ENCODE data around the gene KCNIP1. TPM values are rescaled to one million over a fixed set of nuclear protein-coding genes. Genes with fewer than 3 reads are reported as not detected.

Gene KCNIP1
- polyA plus RNA-seq, 1 of the 3 experiments (the other 2 are of a cell fraction): 1.3 TPM

DNA sequence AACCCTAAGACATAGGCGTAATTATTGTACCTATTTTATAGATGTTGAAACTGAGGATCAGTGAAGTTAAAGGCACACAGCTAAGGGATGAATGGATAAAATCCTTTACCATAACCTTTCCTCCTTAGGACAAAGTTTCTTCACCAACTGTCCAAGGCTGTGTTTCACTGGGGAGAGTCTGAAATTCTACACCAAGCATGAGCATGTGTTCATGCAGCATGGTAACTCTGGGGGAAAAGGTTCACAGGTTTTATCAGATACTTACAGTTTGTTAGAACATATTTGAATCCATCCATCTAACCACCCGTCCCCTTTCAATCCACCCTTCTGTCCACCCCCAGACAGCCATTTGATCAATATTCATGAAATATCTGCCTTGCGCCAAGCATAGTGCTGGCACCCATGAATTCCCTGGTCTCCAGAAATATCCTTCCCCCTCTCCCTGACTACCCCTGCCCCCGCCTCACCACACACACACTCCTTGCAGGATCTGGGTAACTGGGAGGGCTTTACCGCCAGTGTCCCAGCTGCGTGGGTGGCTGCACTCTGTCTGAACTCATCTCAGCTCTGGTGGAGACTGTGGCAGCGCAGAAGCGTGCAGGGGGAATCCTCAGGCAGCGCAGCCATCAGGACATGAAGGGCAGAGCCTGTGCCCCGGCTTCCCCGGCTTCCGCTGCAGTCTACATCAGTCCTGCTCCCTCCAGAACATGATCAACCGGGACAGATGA, 6.3 kb upstream of the KCNIP1 start:
- H3K4me3 ChIP-seq (ENCODE audit: low read depth in 2 of 2, low read length in 1 of 2): no peak overlapping the region
- H3K4me2 ChIP-seq: no peak overlapping the region
- H3K4me1 ChIP-seq (ENCODE audit: control insufficient read depth in 1 of 2, insufficient read depth in 2 of 2, low read depth in 1 of 2, low read length in 1 of 2): no peaks in the 10 kb centered on the region; a peak in 1 of 4 replicates
- H3K36me3 ChIP-seq (replicated peaks in 1 of 2; ENCODE audit: control insufficient read depth in 1 of 2, insufficient read depth in 2 of 2, low read length in 1 of 2): no peaks in the 10 kb centered on the region
- TF ChIP-seq ZBTB33 (IDR thresholded peaks at IDR 0.05; ENCODE audit: borderline replicate concordance, low read depth) (no peak), TAF1 (IDR thresholded peaks at IDR 0.05; ENCODE audit: borderline replicate concordance, low read depth, low read length) (no peak), FOXJ3 (CRISPR knock-in tag; IDR thresholded peaks at IDR 0.05) (no peak), EZH2phosphoT487 (IDR thresholded peaks at IDR 0.05; ENCODE audit: borderline replicate concordance, low read depth) (no peak), NFIC (IDR thresholded peaks at IDR 0.05; ENCODE audit: borderline replicate concordance) (no peak), SMC3 (IDR thresholded peaks at IDR 0.05; ENCODE audit: low read depth, low read length) (no peak), ELF1 (IDR thresholded peaks at IDR 0.05) (no peak), GATA2 (CRISPR knock-in tag; IDR thresholded peaks at IDR 0.05) (no peak), REST (IDR thresholded peaks at IDR 0.05; ENCODE audit: low read depth, low read length) (no peak), CHD2 (IDR thresholded peaks at IDR 0.05; ENCODE audit: low read length, partially characterized antibody) (no peak), TCF12 (IDR thresholded peaks at IDR 0.05) (no peak), EP300 (IDR thresholded peaks at IDR 0.05; ENCODE audit: borderline replicate concordance in 1 of 2, low read depth in 1 of 2, low read length in 1 of 2) (no peak), CTCF (IDR thresholded peaks at IDR 0.05) (no peak), FOSL2 (IDR thresholded peaks at IDR 0.05; ENCODE audit: borderline replicate concordance, low read depth) (no peak)
- TF ChIP-seq, protein P1, sequence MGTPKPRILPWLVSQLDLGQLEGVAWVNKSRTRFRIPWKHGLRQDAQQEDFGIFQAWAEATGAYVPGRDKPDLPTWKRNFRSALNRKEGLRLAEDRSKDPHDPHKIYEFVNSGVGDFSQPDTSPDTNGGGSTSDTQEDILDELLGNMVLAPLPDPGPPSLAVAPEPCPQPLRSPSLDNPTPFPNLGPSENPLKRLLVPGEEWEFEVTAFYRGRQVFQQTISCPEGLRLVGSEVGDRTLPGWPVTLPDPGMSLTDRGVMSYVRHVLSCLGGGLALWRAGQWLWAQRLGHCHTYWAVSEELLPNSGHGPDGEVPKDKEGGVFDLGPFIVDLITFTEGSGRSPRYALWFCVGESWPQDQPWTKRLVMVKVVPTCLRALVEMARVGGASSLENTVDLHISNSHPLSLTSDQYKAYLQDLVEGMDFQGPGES (IDR thresholded peaks at IDR 0.05; ENCODE audit: low read depth, low read length): no peak
- TF ChIP-seq, protein P2, sequence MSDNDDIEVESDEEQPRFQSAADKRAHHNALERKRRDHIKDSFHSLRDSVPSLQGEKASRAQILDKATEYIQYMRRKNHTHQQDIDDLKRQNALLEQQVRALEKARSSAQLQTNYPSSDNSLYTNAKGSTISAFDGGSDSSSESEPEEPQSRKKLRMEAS (IDR thresholded peaks at IDR 0.05; ENCODE audit: low read depth): no peak
- TF ChIP-seq, protein P3, sequence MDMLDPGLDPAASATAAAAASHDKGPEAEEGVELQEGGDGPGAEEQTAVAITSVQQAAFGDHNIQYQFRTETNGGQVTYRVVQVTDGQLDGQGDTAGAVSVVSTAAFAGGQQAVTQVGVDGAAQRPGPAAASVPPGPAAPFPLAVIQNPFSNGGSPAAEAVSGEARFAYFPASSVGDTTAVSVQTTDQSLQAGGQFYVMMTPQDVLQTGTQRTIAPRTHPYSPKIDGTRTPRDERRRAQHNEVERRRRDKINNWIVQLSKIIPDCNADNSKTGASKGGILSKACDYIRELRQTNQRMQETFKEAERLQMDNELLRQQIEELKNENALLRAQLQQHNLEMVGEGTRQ (IDR thresholded peaks at IDR 0.05; ENCODE audit: borderline replicate concordance, low read depth, low read length): no peak
- TF ChIP-seq, protein P4, sequence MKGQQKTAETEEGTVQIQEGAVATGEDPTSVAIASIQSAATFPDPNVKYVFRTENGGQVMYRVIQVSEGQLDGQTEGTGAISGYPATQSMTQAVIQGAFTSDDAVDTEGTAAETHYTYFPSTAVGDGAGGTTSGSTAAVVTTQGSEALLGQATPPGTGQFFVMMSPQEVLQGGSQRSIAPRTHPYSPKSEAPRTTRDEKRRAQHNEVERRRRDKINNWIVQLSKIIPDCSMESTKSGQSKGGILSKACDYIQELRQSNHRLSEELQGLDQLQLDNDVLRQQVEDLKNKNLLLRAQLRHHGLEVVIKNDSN (IDR thresholded peaks at IDR 0.05; ENCODE audit: borderline replicate concordance, low read depth): no peak
- POLR2A ChIA-PET: no interaction called here
- H3K27ac ChIP-seq (ENCODE audit: low read depth in 2 of 2, low read length in 1 of 2): no peak overlapping the region
- H3K9me3 ChIP-seq: no peaks in the 10 kb centered on the region
- no peaks in the 10 kb centered on the region for H3F3A ChIP-seq (replicated peaks; ENCODE audit: insufficient read depth)
- H3K9me2 ChIP-seq: no peaks in the 10 kb centered on the region
- no peak for DNase-seq
- 78% methylated on average over 8 of the region's 13 CpGs for WGBS (ENCODE audit: low lambda C conversion rate)
- no peak overlapping the region for H2AFZ ChIP-seq (ENCODE audit: low read depth)
- no peaks in the 10 kb centered on the region for H3K27me3 ChIP-seq (ENCODE audit: insufficient read depth)
- CTCF ChIA-PET: no interaction called here
- no peaks in the 10 kb centered on the region for H4K20me1 ChIP-seq (ENCODE audit: insufficient read depth)
- no peak overlapping the region for H3K9ac ChIP-seq
- no peaks in the 10 kb centered on the region for H3K79me2 ChIP-seq (ENCODE audit: insufficient read depth)

Data from SK-N-SH (cell line).